Panc1 (cell line): ENCODE results near the gene NFATC2. TPM values are rescaled to one million over a fixed set of nuclear protein-coding genes. Genes with fewer than 3 reads are reported as not detected.
A peak's percentile ranks its signal among the peaks of the same experiment; 100 is the strongest.

ENCODE experiments used
- ATAC-seq: fragments of 200-7000 bp; cut with Tn5 transposase; 2 replicates; pipeline ENCODE4 v1.9.1; 2020; ENCODE audit warnings: mild to moderate bottlenecking, moderate library complexity
- BruUV-seq: library from RNA; stranded (reverse); fragments of 400-500 nt; replicated peaks from 2 replicates; lab custom pipeline; 2021; lab: Mats Ljungman, UMichigan
- CTCF ChIA-PET: fragments of 300-600 bp; sonication (Branson Sonifier 250); formaldehyde crosslinking; loops from one replicate; lab custom pipeline; 2022; ENCODE audit warnings: antibody characterized with exemption; lab: Charles Lee
- POLR2A ChIA-PET: fragments of 300-600 bp; sonication (Branson Sonifier 250); formaldehyde crosslinking; loops from one replicate; lab custom pipeline; 2022; ENCODE audit warnings: antibody characterized with exemption; lab: Charles Lee
- DNase-seq: peaks from one replicate; pipeline ENCODE4 v3.0.0-alpha.2; 2010; ENCODE audit warnings: low read depth, low spot score
- H3K27ac ChIP-seq: 2 replicates; pipeline ENCODE4 v1.5.1; 2011; ENCODE audit warnings: mild to moderate bottlenecking, low read length, inconsistent platforms
- H3K27me3 ChIP-seq: fragments of 200-500 bp; sonication (Bioruptor generic); 2 replicates; pipeline ENCODE4 v1.6.0; 2014; ENCODE audit warnings: low read length, inconsistent platforms; ENCODE audit not compliant: control insufficient read depth, insufficient read depth
- H3K36me3 ChIP-seq: fragments of 200-500 bp; sonication (Bioruptor generic); 2 replicates; pipeline ENCODE4 v1.5.1; 2014; ENCODE audit warnings: inconsistent platforms, mild to moderate bottlenecking, low read length, moderate library complexity; ENCODE audit not compliant: control insufficient read depth, insufficient read depth
- H3K4me1 ChIP-seq: 2 replicates; pipeline ENCODE4 v1.5.1; 2011; ENCODE audit warnings: inconsistent platforms, mild to moderate bottlenecking, low read length, moderate library complexity; ENCODE audit not compliant: control insufficient read depth, insufficient read depth
- H3K4me3 ChIP-seq, 2 experiments: 2 replicates each; pipeline ENCODE4 v1.5.1; 2011 to 2012; ENCODE audit warnings: low read depth in 2 of 2, low read length in 2 of 2, mild to moderate bottlenecking in 2 of 2, inconsistent platforms in 1 of 2, moderate library complexity in 1 of 2
- H3K9me3 ChIP-seq: fragments of 200-500 bp; sonication (Bioruptor generic); 2 replicates; pipeline ENCODE4 v1.5.1; 2014; ENCODE audit warnings: low read depth, mild to moderate bottlenecking, inconsistent platforms, low read length, moderate library complexity; ENCODE audit not compliant: control insufficient read depth, insufficient read depth
- POLR2AphosphoS5 ChIP-seq: IDR thresholded peaks from 2 replicates; pipeline ENCODE4 v1.6.1; 2012; ENCODE audit warnings: mild to moderate bottlenecking, low read depth, low read length, moderate library complexity
- SIN3A ChIP-seq: IDR thresholded peaks from 2 replicates; pipeline ENCODE4 v1.6.1; 2012; ENCODE audit warnings: low read depth, mild to moderate bottlenecking, low read length, moderate library complexity, borderline replicate concordance; ENCODE audit not compliant: insufficient read depth
- TCF7L2 ChIP-seq: IDR thresholded peaks from 2 replicates; pipeline ENCODE4 v1.6.1; 2011; ENCODE audit warnings: mild to moderate bottlenecking, low read depth, low read length, inconsistent platforms
- in situ Hi-C: cut with HindIII; loops from 2 replicates; pipeline ENCODE4 v1.10.0; 2016; ENCODE audit warnings: low sequenced_read_pairs, low pct_unique_long_range_greater_than_20kb
- intact Hi-C: fragments of 100-400 bp; cut with micrococcal nuclease; formaldehyde crosslinking; loops from one replicate; pipeline ENCODE4 v1.10.0; 2022; ENCODE audit not compliant: unreplicated experiment
- total RNA-seq: library from RNA; stranded (reverse); gene quantifications from one replicate; pipeline ENCODE4 v1.2.1, GENCODE V29; 2021; ENCODE audit not compliant: unreplicated experiment
- TF ChIP-seq, protein P1 (sequence below), 2 experiments: IDR thresholded peaks; 2 replicates each; pipeline ENCODE4 v1.6.1; 2011 to 2012; ENCODE audit warnings: low read depth in 2 of 2, control low read depth in 1 of 2, low read length in 1 of 2, mild to moderate bottlenecking in 1 of 2, moderate library complexity in 1 of 2; ENCODE audit not compliant: insufficient read depth in 1 of 2
- TF ChIP-seq, protein P2 (sequence below): fragments of 450-650 bp; IDR thresholded peaks from 2 replicates; pipeline ENCODE4 v1.5.1; 2017; ENCODE audit warnings: mild to moderate bottlenecking

The NFATC2 gene
- total RNA-seq, 1 experiment from 2014 or later, result 10.6 TPM

DNA sequence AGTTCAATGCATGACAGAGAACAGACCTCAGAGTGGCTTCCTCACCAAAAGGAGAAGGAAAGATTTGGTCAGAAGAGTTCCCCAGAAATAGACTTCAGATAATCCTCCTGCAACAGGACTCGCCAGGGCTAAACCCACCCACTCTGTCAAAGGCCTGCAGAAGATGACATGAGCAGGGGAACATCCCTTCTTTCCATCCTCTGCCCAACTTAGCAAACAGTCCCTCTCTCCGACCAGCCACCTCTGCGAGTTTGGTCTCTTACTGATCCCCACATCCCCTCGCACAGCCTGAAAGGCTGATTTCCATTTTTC lies 7.5 kb downstream of the NFATC2 start:
- no peak for ATAC-seq
- intact Hi-C loops, result no loop called here
- Histone ChIP-seq H3K36me3 (no peaks in the 10 kb centered on the region), H3K4me3 (no peak overlapping the region), H3K4me1 (peaks cover 16% of the 10 kb centered on the region), H3K27ac (no peak overlapping the region), H3K9me3 (no peaks in the 10 kb centered on the region), H3K27me3 (no peaks in the 10 kb centered on the region)
- no TSS peak for BruUV-seq
- in situ Hi-C loops, result no loop called here
- TF ChIP-seq, protein P1, sequence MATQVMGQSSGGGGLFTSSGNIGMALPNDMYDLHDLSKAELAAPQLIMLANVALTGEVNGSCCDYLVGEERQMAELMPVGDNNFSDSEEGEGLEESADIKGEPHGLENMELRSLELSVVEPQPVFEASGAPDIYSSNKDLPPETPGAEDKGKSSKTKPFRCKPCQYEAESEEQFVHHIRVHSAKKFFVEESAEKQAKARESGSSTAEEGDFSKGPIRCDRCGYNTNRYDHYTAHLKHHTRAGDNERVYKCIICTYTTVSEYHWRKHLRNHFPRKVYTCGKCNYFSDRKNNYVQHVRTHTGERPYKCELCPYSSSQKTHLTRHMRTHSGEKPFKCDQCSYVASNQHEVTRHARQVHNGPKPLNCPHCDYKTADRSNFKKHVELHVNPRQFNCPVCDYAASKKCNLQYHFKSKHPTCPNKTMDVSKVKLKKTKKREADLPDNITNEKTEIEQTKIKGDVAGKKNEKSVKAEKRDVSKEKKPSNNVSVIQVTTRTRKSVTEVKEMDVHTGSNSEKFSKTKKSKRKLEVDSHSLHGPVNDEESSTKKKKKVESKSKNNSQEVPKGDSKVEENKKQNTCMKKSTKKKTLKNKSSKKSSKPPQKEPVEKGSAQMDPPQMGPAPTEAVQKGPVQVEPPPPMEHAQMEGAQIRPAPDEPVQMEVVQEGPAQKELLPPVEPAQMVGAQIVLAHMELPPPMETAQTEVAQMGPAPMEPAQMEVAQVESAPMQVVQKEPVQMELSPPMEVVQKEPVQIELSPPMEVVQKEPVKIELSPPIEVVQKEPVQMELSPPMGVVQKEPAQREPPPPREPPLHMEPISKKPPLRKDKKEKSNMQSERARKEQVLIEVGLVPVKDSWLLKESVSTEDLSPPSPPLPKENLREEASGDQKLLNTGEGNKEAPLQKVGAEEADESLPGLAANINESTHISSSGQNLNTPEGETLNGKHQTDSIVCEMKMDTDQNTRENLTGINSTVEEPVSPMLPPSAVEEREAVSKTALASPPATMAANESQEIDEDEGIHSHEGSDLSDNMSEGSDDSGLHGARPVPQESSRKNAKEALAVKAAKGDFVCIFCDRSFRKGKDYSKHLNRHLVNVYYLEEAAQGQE (IDR thresholded peaks at IDR 0.05; ENCODE audit: insufficient read depth in 1 of 2, low read depth in 2 of 2, low read length in 1 of 2), result no peak
- TF ChIP-seq POLR2AphosphoS5, result no peak
- no peak for TF ChIP-seq TCF7L2
- TF ChIP-seq, protein P2, sequence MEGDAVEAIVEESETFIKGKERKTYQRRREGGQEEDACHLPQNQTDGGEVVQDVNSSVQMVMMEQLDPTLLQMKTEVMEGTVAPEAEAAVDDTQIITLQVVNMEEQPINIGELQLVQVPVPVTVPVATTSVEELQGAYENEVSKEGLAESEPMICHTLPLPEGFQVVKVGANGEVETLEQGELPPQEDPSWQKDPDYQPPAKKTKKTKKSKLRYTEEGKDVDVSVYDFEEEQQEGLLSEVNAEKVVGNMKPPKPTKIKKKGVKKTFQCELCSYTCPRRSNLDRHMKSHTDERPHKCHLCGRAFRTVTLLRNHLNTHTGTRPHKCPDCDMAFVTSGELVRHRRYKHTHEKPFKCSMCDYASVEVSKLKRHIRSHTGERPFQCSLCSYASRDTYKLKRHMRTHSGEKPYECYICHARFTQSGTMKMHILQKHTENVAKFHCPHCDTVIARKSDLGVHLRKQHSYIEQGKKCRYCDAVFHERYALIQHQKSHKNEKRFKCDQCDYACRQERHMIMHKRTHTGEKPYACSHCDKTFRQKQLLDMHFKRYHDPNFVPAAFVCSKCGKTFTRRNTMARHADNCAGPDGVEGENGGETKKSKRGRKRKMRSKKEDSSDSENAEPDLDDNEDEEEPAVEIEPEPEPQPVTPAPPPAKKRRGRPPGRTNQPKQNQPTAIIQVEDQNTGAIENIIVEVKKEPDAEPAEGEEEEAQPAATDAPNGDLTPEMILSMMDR, result no peak
- TF ChIP-seq SIN3A, result no peak
- ChIA-PET POLR2A (no interaction called here), CTCF (no interaction called here)
- DNase-seq, result no peak

DNA sequence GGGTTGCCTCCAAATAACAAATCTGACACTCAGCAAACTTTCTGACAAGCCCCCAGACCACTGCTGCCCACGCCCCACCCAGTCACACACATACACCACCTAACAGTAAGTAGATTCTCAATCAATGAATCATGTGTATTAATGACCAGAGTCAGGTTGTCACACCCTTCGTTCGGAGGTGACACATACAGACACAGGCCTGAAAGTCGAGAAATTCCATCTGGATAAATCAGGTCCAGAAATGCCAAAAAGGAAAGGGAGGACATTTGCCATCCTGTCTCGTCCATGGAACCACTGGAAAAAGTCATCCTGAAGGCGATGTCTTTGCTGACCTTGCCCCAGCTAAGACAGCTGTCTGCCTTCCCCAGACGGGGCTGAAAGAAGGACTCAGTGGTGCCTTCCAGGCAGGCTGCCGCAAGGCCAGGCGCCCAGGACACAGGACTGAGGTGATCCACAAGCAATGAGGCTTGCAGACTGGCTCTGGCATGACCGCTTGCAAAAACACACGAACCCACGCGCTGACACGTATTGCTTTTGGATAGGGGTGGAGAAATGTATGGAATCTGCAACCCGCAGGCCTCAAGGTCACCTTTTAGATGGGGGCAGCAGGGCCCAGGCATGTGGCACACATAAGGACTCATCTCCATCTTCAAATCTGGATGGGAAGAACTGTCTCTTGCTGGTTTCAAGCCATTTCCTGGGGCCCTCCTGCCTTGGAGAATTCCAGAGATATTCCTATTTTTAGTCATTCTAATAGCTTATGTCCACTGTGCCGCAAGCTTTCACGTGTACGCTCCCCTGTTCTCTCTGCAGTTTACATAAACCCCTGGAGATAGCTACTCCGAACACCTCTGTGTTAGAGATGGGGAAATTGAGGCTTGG lies 9.0 kb downstream of the NFATC2 start:
- H3K36me3 ChIP-seq, result no peaks in the 10 kb centered on the region
- peaks cover 29% of the 10 kb centered on the region for H3K4me1 ChIP-seq
- DNase-seq (peak; percentile 22), ATAC-seq (peak; percentile 56)
- BruUV-seq, result no TSS peak
- no peaks in the 10 kb centered on the region for H3K27me3 ChIP-seq
- POLR2A ChIA-PET, result no interaction called here
- in situ Hi-C loops, result no loop called here
- no peaks in the 10 kb centered on the region for H3K9me3 ChIP-seq
- intact Hi-C loops, result no loop called here
- no peak overlapping the region for H3K4me3 ChIP-seq
- peak overlapping the region; percentile 52; the same call in 1 of the 2 replicates for H3K27ac ChIP-seq
- TF ChIP-seq, protein P1 (IDR thresholded peaks at IDR 0.05; ENCODE audit: insufficient read depth in 1 of 2, low read depth in 2 of 2, low read length in 1 of 2), result no peak
- no peak for TF ChIP-seq SIN3A
- no peak for TF ChIP-seq TCF7L2
- CTCF ChIA-PET, result interaction anchor here (0.8 kb wide), 1 partner anchor 8 kb away, joined by 3 read pairs; no protein-coding TSS in a partner anchor
